ENCODE data around the gene MSI2.
"Not testable (repeated sequence)": the region's sequence is repeated elsewhere in the genome, so short reads cannot be mapped to it uniquely, and the experiment has no call there.

The MSI2 gene

GRCh38 chr17:57489321-57489720 is 233.0 kb downstream of the MSI2 start:
- no peak for DNase-seq

GRCh38 chr17:57490111-57490845 is 234.0 kb downstream of the MSI2 start:
- no peak for DNase-seq

GRCh38 chr17:57490890-57491289 is 234.6 kb downstream of the MSI2 start:
- no peak for DNase-seq

- DNase-seq: no peak
Measured at GRCh38 chr17:57493171-57493570, 236.8 kb downstream of the MSI2 start.

GRCh38 chr17:57493625-57494024 is 237.3 kb downstream of the MSI2 start:
- DNase-seq: no peak

GRCh38 chr17:57494443-57494842 is 238.1 kb downstream of the MSI2 start:
- no peak for DNase-seq

GRCh38 chr17:57495771-57496170 is 239.4 kb downstream of the MSI2 start:
- no peak for DNase-seq

GRCh38 chr17:57496382-57496781 is 240.1 kb downstream of the MSI2 start:
- DNase-seq: no peak

GRCh38 chr17:57498443-57498842 is 242.1 kb downstream of the MSI2 start:
- no peak for DNase-seq

GRCh38 chr17:57499221-57499620 is 242.9 kb downstream of the MSI2 start:
- not testable (repeated sequence) for DNase-seq

GRCh38 chr17:57499648-57500049 is 243.3 kb downstream of the MSI2 start:
- DNase-seq: no peak

GRCh38 chr17:57501016-57501415 is 244.7 kb downstream of the MSI2 start:
- DNase-seq: no peak

- no peak for DNase-seq
Measured at GRCh38 chr17:57502022-57502421, 245.7 kb downstream of the MSI2 start.

GRCh38 chr17:57502811-57503241 is 246.5 kb downstream of the MSI2 start:
- DNase-seq: peak; percentile 67

- peak; percentile 51 for DNase-seq
Measured at GRCh38 chr17:57504208-57504607, 247.9 kb downstream of the MSI2 start.

- DNase-seq: no peak
Measured at GRCh38 chr17:57505841-57506773, 249.8 kb downstream of the MSI2 start.

- DNase-seq: no peak
Measured at GRCh38 chr17:57506774-57507127, 250.4 kb downstream of the MSI2 start.

- DNase-seq: no peak
Measured at GRCh38 chr17:57507828-57508227, 251.5 kb downstream of the MSI2 start.

- DNase-seq: no peak
Measured at GRCh38 chr17:57508671-57509070, 252.3 kb downstream of the MSI2 start.

GRCh38 chr17:57511475-57512123 is 255.3 kb downstream of the MSI2 start:
- DNase-seq: no peak

- no peak for DNase-seq
Measured at GRCh38 chr17:57512258-57512657, 255.9 kb downstream of the MSI2 start.

- no peak for DNase-seq
Measured at GRCh38 chr17:57512691-57513090, 256.4 kb downstream of the MSI2 start.

GRCh38 chr17:57513569-57513968 is 257.2 kb downstream of the MSI2 start:
- peak; percentile 59 for DNase-seq

- DNase-seq: peak; percentile 36
Measured at GRCh38 chr17:57514614-57515013, 258.3 kb downstream of the MSI2 start.
